Muscle of arm (tissue), 12 donors: ENCODE data around the gene ADCYAP1R1. TPM values are rescaled to one million over a fixed set of nuclear protein-coding genes. Genes with fewer than 3 reads are reported as not detected.
A peak's percentile ranks its signal among the peaks of the same experiment; 100 is the strongest.

ENCODE experiments used
- DNase-seq: peaks from one replicate; pipeline ENCODE4 v3.0.0-alpha.2; 2013
- polyA plus RNA-seq, 12 donors: library from polyadenylated mRNA; unstranded; fragments of 120-200 nt; gene quantifications; one replicate each; pipeline ENCODE4 v1.2.1, GENCODE V29; 2013; ENCODE audit not compliant: insufficient read length in 12 of 12

ADCYAP1R1 gene
- polyA plus RNA-seq, 12 donors = 4.1 to 10.7 (median 8.1) TPM; not detected in 1

DNA sequence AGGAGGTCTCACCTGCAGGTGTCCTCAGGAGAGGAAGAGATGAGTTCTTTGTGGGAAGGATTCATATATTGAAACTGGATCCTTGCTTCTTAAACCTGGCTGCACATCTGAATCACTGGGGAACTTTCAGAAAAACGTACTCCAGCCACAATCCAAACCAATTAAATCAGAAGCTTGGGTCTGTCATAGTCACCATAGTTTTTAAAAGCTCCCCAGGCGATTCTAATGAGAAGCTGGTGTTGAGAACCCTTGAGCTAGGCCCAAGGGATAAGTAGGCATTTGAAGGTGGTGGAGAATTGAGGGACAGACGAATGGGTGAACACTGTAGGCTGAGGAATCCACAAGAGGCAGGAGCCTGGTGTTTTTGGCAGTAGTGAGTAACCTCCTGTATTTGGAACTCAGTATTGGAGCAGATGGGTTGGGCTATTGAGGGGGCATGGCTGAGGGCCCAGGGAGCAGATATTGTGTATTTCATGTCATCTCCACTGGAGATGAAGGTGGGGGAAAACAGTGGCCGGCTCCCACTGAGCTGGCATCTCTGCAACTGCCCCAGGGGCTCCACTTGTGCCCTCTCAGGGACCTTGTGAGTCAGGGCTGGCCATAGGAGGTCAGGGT is 14.5 kb downstream of the ADCYAP1R1 start:
- no peak for DNase-seq

- no peak for DNase-seq
Observed at GRCh38 chr7:31067491-31067890, 15.4 kb downstream of the ADCYAP1R1 start.

DNA sequence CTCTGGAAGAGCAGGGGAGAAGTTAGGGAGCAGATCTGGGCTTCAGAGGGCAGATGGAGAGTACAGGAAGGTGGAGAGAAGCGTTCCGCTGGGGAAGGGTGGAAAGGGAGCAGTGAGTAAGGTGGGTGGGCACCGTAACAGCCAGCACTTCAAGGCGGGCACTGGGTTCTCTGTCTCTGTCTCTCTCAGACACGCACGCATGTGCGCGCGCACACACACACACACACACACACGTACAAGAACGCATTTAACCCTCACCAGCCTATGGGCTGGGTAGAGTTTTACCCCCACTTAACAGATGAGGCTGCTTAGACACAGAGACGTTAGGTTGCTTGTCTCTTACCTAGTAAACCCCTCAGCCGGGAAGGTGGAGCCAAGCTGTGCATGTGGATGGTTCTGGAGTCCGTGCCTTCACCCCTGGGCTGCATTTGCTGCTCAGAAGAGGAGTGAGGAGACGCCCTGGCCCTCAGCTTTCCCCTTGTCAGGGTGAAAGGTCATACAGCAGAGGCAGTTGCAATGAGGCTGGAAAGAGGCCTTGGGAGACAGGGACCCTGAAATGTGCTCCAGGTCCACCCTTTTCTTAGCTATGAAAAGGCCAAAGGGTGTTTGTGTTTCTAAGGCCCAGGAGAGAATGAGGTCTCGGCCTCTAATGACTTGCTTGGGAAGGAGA is 16.0 kb downstream of the ADCYAP1R1 start:
- DNase-seq = no peak

DNA sequence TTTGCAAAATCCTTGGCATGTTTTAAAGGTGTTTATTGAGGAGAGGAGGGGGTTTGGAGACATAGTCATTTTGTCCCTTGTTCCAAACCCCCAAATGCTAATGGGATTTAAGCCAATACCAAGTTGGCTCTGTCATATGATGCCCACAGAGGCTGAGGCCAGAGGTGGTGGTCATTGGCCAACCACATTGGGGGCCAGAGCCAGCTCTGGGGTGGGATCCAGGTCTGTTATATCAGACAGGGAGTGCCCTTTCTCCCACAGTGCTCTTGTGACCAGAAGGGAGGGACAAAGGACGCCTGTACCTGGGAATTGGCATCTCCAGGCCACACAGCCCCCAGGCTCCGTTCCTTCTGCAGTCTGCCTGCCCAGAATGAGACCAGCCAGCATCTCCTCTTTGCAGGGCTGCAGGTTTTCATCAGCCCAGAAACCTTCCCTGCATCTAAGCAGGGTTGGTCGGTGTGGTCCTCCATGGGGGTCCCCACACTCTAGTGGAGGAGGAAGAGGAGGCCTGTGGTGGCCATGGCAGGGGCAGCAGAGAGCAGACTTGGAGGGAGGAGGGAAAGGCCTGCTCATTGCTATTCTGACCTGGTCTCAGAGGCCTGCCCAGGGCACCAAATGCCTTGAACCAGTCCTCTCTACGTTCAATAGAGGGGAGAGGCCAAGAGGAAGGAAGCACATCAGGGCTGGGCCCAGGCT is 17.9 kb downstream of the ADCYAP1R1 start:
- no peak for DNase-seq

GRCh38 chr7:31070991-31071644 is 19.0 kb downstream of the ADCYAP1R1 start:
- no peak for DNase-seq

GRCh38 chr7:31071645-31072029 is 19.5 kb downstream of the ADCYAP1R1 start:
- no peak for DNase-seq

DNA sequence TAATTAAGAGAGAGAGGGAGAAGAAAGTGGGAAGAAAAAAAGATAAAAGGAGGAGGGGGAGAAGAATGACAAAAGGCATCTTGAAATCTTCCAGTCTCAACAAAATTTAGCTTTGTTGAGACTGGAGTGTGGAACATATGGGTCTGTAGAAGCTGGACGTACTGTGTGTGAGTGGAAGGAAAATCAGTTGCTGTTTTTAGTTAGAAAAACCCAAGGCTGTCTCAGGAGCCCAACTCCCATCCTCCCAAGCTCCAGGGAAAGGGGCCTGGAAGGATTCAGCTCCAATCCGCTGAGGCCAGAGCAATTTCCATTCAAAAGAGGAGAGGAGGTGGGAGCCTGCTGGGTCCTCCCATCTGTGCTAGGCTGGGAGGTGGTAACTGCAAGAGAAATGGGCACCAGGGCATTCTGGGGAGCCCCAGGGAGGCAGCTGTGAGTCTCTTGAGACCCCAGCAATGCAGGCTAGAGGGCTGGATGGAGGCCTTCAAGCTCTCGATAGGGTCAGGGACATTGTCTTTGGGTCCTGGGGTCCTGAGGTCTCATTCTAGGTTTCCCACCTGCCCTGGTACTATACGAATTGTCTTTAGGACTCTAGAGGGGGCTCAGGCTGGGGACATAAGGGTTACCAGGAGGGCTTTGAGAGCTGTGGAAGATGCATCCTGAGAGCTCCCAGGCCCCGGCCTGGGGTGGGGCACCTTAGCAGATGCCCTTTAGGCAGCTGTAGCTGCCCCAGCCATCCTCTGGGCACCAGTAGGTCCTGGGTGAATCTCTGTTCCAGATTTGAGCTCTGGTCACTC is 21.4 kb downstream of the ADCYAP1R1 start:
- no peak for DNase-seq

GRCh38 chr7:31074120-31074383 is 21.9 kb downstream of the ADCYAP1R1 start:
- DNase-seq = no peak

DNA sequence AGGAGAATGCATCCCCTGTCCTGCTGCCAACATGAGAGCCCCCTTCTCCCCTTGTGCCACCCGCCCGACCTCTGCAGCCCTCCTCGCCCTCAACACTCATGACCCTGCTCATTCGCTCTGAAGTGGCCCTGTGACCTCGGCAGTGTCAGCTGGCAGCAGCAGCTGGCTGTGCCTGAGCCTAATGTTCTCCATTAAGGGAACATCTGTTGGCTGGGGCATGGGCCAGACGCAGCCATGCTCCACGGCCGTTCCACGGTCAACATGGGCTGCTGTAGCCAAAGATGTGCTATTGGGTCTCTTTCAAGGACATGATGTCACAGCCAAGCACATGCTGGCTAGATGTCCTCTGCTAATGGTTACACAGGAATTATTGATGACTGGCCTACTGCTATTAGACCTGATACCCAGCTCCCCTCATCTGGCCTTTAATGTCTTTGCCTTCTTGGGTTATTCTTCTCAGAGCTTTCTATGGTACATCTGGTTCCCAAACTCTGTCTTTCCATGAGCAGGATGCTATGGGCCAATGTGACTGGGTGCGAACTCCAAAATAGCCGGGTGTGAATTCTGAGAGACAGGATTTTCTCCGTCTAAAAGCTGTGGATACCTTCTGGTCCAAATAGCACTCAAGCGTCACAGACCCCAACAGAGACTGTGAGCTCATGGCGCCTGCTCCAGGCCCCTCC is 22.4 kb downstream of the ADCYAP1R1 start:
- DNase-seq = peak; percentile 31

- DNase-seq = no peak
Observed at GRCh38 chr7:31075086-31075405, 22.9 kb downstream of the ADCYAP1R1 start.

DNA sequence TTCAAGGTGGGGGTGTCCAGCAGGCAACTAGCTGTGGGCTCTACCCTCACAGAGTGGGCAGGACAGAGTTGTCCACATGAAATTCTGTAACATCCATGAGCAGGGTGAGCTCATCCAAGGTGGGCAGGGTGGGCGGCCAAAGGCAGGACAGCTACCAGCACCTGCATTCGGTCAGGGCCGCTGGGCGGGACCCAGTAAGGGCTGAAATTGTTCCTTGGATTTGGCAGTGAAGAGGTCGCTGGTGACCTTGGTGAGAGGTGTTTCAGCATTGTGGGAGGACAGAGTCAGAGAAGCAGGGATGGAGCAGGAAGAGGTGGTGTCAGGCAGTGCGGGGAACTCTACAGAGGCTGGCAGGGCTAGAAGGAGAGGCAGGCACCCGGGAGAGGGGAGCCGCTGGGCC is 23.9 kb downstream of the ADCYAP1R1 start:
- DNase-seq = no peak

GRCh38 chr7:31076641-31077310 is 24.7 kb downstream of the ADCYAP1R1 start:
- no peak for DNase-seq

GRCh38 chr7:31077484-31078362 is 25.6 kb downstream of the ADCYAP1R1 start:
- no peak for DNase-seq

GRCh38 chr7:31078363-31078990 is 26.4 kb downstream of the ADCYAP1R1 start:
- no peak for DNase-seq

DNA sequence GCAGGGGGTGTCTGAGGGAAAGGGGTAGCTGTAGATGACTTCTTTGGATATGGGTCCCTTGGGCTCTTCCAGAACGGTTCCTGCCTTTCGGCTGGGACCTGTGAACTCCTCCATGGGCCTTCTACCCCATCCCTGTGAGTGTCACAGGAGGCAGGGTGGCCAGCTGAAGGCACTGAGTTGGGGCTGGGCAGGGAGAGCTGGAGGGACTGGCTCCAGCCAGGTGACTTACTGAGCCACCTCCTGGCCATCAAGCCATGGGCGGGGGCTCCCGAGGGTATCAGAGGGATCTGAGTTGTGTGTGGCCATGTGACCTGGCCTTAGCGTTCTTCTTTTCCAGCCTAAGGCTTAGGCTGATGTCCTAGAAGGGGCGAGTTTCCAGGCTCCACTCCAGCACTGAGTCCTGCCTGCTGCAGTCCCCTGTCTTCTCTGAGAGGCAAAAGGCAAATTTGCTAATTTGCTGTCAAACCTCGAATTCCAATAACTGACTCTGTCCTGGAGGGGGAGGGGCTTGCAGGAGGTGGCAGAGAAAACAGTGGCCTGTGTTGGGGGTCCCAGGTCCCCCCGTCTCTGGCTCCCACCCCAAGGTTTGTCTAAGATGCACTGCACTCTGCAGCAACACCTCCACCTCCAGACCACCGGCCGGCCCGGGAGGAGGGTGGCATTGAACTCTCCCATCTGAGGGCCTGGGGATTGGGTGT is 27.2 kb downstream of the ADCYAP1R1 start:
- DNase-seq = no peak

DNA sequence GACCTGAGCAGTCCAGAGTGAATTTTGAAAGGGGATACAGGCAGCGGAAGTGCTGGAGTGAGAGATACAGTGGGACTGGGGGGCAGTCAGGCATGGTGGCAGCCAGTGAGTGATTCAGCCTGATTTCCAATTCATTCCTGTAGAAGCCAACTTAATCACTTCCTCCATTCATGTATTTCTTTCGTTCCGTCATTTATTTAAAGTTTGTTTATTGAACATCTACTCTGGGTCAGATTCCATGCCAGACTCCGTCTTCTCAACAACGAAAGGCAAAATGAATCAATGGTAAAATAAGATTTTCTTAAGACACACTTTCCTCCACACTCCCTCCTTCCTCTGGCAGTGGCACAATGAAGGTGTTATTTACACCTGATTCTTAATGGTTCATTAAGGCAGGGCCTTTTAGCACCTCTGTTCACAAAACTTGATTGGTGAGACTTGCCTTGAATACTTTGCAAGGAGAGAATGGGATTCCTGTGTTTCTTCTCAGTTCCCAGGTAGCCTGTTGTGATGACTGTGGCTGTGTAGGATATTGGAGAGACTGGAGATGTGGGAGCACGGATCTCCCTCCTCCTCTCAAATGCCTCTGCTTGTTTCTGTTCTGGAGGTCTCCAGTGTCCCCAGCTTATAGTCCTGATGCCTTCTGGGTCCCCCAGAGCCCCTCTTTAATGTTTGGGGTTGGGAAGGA is 27.9 kb downstream of the ADCYAP1R1 start:
- no peak for DNase-seq

GRCh38 chr7:31080763-31081162 is 28.7 kb downstream of the ADCYAP1R1 start:
- no peak for DNase-seq

DNA sequence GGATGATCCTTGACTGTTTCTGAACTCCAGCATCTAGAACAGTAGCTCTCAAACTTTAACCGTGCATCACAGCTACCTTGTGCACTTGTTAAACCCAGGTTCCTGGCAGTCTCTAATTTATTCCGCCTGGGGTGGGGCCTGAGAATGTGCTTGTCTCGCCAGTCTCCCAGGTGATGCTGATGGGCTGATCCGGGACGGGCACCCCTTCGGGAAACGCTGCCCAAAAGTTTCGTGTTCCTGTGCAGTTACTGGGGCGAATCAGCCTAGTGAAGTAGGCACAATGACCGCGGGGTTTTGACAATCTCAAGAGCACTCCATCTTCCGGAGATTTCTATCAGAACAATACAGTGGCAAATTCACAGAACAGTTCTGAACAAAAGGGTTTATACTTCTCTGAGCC is 29.9 kb downstream of the ADCYAP1R1 start:
- no peak for DNase-seq
